Fibroblast of skin of right biceps (primary cell): ENCODE measurements around the gene ACADL.

Source experiments
- DNase-seq: peaks from one replicate; pipeline ENCODE4 v3.0.0-alpha.2; 2013

Gene ACADL

GRCh38 chr2:210224941-210225672 lies at the start of gene ACADL:
Gene ACADL, minus strand, starts transcription at chr2:210225447. Its CDS starts 184 bp downstream, at chr2:210225263.
- peak; percentile 26 for DNase-seq

- DNase-seq: no peak
Measured at GRCh38 chr2:210271300-210271699, 46.1 kb upstream of the ACADL start.

- DNase-seq: no peak
Measured at GRCh38 chr2:210269148-210269547, 43.9 kb upstream of the ACADL start.

- DNase-seq: no peak
Measured at GRCh38 chr2:210268281-210268680, 43.0 kb upstream of the ACADL start.

- DNase-seq: no peak
Measured at GRCh38 chr2:210267698-210268097, 42.5 kb upstream of the ACADL start.

- DNase-seq: no peak
Measured at GRCh38 chr2:210264282-210264681, 39.0 kb upstream of the ACADL start.

GRCh38 chr2:210263841-210264240 lies 38.6 kb upstream of the ACADL start:
- no peak for DNase-seq

GRCh38 chr2:210262036-210262435 lies 36.8 kb upstream of the ACADL start:
- DNase-seq: no peak

- DNase-seq: no peak
Measured at GRCh38 chr2:210259687-210260086, 34.4 kb upstream of the ACADL start.

GRCh38 chr2:210252699-210253606 lies 27.7 kb upstream of the ACADL start:
- no peak for DNase-seq

- DNase-seq: no peak
Measured at GRCh38 chr2:210250622-210251021, 25.4 kb upstream of the ACADL start.

GRCh38 chr2:210233487-210233886 lies 8.2 kb upstream of the ACADL start:
- no peak for DNase-seq

- DNase-seq: no peak
Measured at GRCh38 chr2:210230984-210231383, 5.7 kb upstream of the ACADL start.

- DNase-seq: no peak
Measured at GRCh38 chr2:210230518-210230917, 5.3 kb upstream of the ACADL start.

GRCh38 chr2:210228586-210228985 lies 3.3 kb upstream of the ACADL start:
- DNase-seq: no peak

- no peak for DNase-seq
Measured at GRCh38 chr2:210227290-210228088, 2.2 kb upstream of the ACADL start.

- DNase-seq: no peak
Measured at GRCh38 chr2:210226223-210226622, 976 bp upstream of the ACADL start.

- DNase-seq: no peak
Measured at GRCh38 chr2:210224591-210224940, 681 bp downstream of the ACADL start.

GRCh38 chr2:210215120-210215519 lies 10.1 kb downstream of the ACADL start:
- no peak for DNase-seq

- DNase-seq: no peak
Measured at GRCh38 chr2:210210185-210210584, 15.1 kb downstream of the ACADL start.

- DNase-seq: no peak
Measured at GRCh38 chr2:210207929-210208328, 17.3 kb downstream of the ACADL start.

- no peak for DNase-seq
Measured at GRCh38 chr2:210203558-210203957, 21.7 kb downstream of the ACADL start.

- DNase-seq: no peak
Measured at GRCh38 chr2:210203147-210203546, 22.1 kb downstream of the ACADL start.
